Colonic mucosa (tissue), 4 donors: Measurements from ENCODE around the gene SACM1L. TPM values are rescaled to one million over a fixed set of nuclear protein-coding genes. Genes with fewer than 3 reads are reported as not detected.
"Not testable (repeated sequence)": the region's sequence is repeated elsewhere in the genome, so short reads cannot be mapped to it uniquely, and the experiment has no call there.

ENCODE experiments used
- DNase-seq: peaks from one replicate; pipeline ENCODE4 v3.0.0-alpha.2; 2020
- H3K27ac ChIP-seq: fragments of 200-600 bp; one replicate; pipeline ENCODE4 v1.8.0; 2021
- H3K27me3 ChIP-seq: fragments of 200-600 bp; one replicate; pipeline ENCODE4 v1.8.0; 2021
- H3K36me3 ChIP-seq: fragments of 200-600 bp; one replicate; pipeline ENCODE4 v1.8.0; 2021
- H3K4me1 ChIP-seq: fragments of 200-600 bp; one replicate; pipeline ENCODE4 v1.8.0; 2021; ENCODE audit warnings: mild to moderate bottlenecking
- H3K4me3 ChIP-seq: fragments of 200-600 bp; one replicate; pipeline ENCODE4 v1.8.0; 2021
- H3K9ac ChIP-seq, 2 donors: one replicate each; pipeline ENCODE4 v1.7.0; 2013; ENCODE audit warnings: control low read depth in 2 of 2, low read depth in 2 of 2, low read length in 2 of 2
- H3K9me3 ChIP-seq: fragments of 200-600 bp; one replicate; pipeline ENCODE4 v1.8.0; 2021
- CTCF ChIP-seq: fragments of 200-600 bp; IDR thresholded peaks from one replicate; pipeline ENCODE4 v1.8.0; 2022; ENCODE audit warnings: antibody characterized with exemption, mild to moderate bottlenecking
- intact Hi-C: fragments of 100-400 bp; cut with DNase I; formaldehyde crosslinking; loops from one replicate; pipeline ENCODE4 v1.14.1; 2022
- total RNA-seq, 2 donors: library from RNA; stranded (reverse); fragmentation: NEBNext Ultra II Directional in 1 of 2; extraction: Animal tissue kit (Norgen Biotek cat#: 25700) in 1 of 2; gene quantifications; one replicate each; pipeline ENCODE4 v1.2.1, GENCODE V29; 2021
- donor health status: healthy.
- donor health status: DM: no; HTN: no; CAD: no.
- donor health status: DM: no; HTN: no; CAD: no.

The SACM1L gene
- total RNA-seq, 2 donors from 2014 or later: 47.2 TPM

GRCh38 chr3:45751537-45752242 lies 62.5 kb downstream of the SACM1L start:
- no peaks in the 10 kb centered on the region for H3K36me3 ChIP-seq
- H3K4me1 ChIP-seq: no peaks in the 10 kb centered on the region
- no peak overlapping the region for H3K27ac ChIP-seq
- no peak overlapping the region for H3K9ac ChIP-seq
- no peak overlapping the region for H3K4me3 ChIP-seq
- no peak for DNase-seq
- TF ChIP-seq CTCF: no peak
- H3K27me3 ChIP-seq: no peaks in the 10 kb centered on the region
- intact Hi-C loops: no loop called here
- no peaks in the 10 kb centered on the region for H3K9me3 ChIP-seq

GRCh38 chr3:45753095-45753494 lies 63.9 kb downstream of the SACM1L start:
- Histone ChIP-seq H3K27me3 (no peaks in the 10 kb centered on the region), H3K36me3 (no peaks in the 10 kb centered on the region), H3K9ac (no peak overlapping the region), H3K27ac (no peak overlapping the region), H3K4me3 (no peak overlapping the region), H3K9me3 (no peaks in the 10 kb centered on the region), H3K4me1 (no peaks in the 10 kb centered on the region)
- intact Hi-C loops: no loop called here
- DNase-seq: no peak
- TF ChIP-seq CTCF: no peak

GRCh38 chr3:45754461-45754860 lies 65.3 kb downstream of the SACM1L start:
- intact Hi-C loops: no loop called here
- Histone ChIP-seq H3K36me3 (no peaks in the 10 kb centered on the region), H3K4me1 (no peaks in the 10 kb centered on the region), H3K27ac (no peak overlapping the region), H3K4me3 (no peak overlapping the region), H3K9ac (no peak overlapping the region), H3K27me3 (no peaks in the 10 kb centered on the region), H3K9me3 (no peaks in the 10 kb centered on the region)
- TF ChIP-seq CTCF: no peak
- no peak for DNase-seq

- no peak overlapping the region for H3K27ac ChIP-seq
- H3K9me3 ChIP-seq: no peaks in the 10 kb centered on the region
- TF ChIP-seq CTCF: no peak
- intact Hi-C loops: no loop called here
- DNase-seq: no peak
- H3K36me3 ChIP-seq: no peaks in the 10 kb centered on the region
- H3K27me3 ChIP-seq: no peaks in the 10 kb centered on the region
- no peak overlapping the region for H3K9ac ChIP-seq
- no peak overlapping the region for H3K4me3 ChIP-seq
- H3K4me1 ChIP-seq: no peaks in the 10 kb centered on the region
Measured at GRCh38 chr3:45756055-45756454, 66.9 kb downstream of the SACM1L start.

GRCh38 chr3:45757141-45757540 lies 67.9 kb downstream of the SACM1L start:
- intact Hi-C loops, H3K4me3 ChIP-seq, H3K27ac ChIP-seq, H3K9ac ChIP-seq, H3K36me3 ChIP-seq, H3K9me3 ChIP-seq, DNase-seq, H3K27me3 ChIP-seq, H3K4me1 ChIP-seq: not testable (repeated sequence)

- DNase-seq: no peak
- no peaks in the 10 kb centered on the region for H3K36me3 ChIP-seq
- no peaks in the 10 kb centered on the region for H3K9me3 ChIP-seq
- H3K27ac ChIP-seq: no peak overlapping the region
- H3K27me3 ChIP-seq: no peaks in the 10 kb centered on the region
- TF ChIP-seq CTCF: no peak
- no peak overlapping the region for H3K4me3 ChIP-seq
- intact Hi-C loops: no loop called here
- no peaks in the 10 kb centered on the region for H3K4me1 ChIP-seq
- H3K9ac ChIP-seq: no peak overlapping the region
Measured at GRCh38 chr3:45758871-45759270, 69.7 kb downstream of the SACM1L start.
